CD14-positive monocyte (primary cell): ENCODE measurements around the gene PCID2. TPM values are rescaled to one million over a fixed set of nuclear protein-coding genes. Genes with fewer than 3 reads are reported as not detected.

ENCODE experiments used
- DNase-seq, 3 donors: peaks; one replicate each; pipeline ENCODE4 v3.0.0-alpha.2; 2011 to 2022
- H2AFZ ChIP-seq: 2 replicates; pipeline ENCODE4 v1.6.0; 2012; ENCODE audit warnings: mild to moderate bottlenecking, low read depth, low read length, inconsistent platforms; ENCODE audit not compliant: insufficient read depth, poor library complexity, severe bottlenecking
- H3K27ac ChIP-seq, 2 donors: 1 replicate in 1 of 2; 2 replicates in 1 of 2; pipeline ENCODE4 v1.5.1; 2012 to 2013; ENCODE audit warnings: low read length in 2 of 2, control low read depth in 1 of 2, inconsistent platforms in 1 of 2, low read depth in 1 of 2, mild to moderate bottlenecking in 1 of 2
- H3K27me3 ChIP-seq, 2 donors: one replicate each; pipeline versions ENCODE4 v1.6.0 to v1.6.1; 2011 to 2013; ENCODE audit warnings: low read length in 2 of 2; ENCODE audit not compliant: control insufficient read depth in 2 of 2, insufficient read depth in 2 of 2
- H3K36me3 ChIP-seq, 2 donors: replicated peaks in 1 of 2; 1 replicate in 1 of 2; 2 replicates in 1 of 2; pipeline versions ENCODE4 v1.5.1 to v1.6.1; 2012 to 2013; ENCODE audit warnings: low read length in 2 of 2, control low read depth in 1 of 2, inconsistent platforms in 1 of 2, mild to moderate bottlenecking in 1 of 2; ENCODE audit not compliant: insufficient read depth in 2 of 2, control insufficient read depth in 1 of 2
- H3K4me1 ChIP-seq, 2 donors: 1 replicate in 1 of 2; 2 replicates in 1 of 2; pipeline versions ENCODE4 v1.5.1 to v1.6.1; 2012 to 2013; ENCODE audit warnings: low read length in 2 of 2, control low read depth in 1 of 2, inconsistent platforms in 1 of 2, mild to moderate bottlenecking in 1 of 2, moderate library complexity in 1 of 2; ENCODE audit not compliant: insufficient read depth in 2 of 2, control insufficient read depth in 1 of 2
- H3K4me2 ChIP-seq: replicated peaks from 2 replicates; pipeline ENCODE3; 2012; ENCODE audit warnings: low read length, moderate library complexity, mild to moderate bottlenecking; ENCODE audit not compliant: poor library complexity, severe bottlenecking; ENCODE audit errors: extremely low read depth
- H3K4me3 ChIP-seq, 3 experiments: fragments of 200-600 bp in 1 of 3; sonication (generic) in 1 of 3; replicated peaks in 1 of 3; 1 replicate in 2 of 3; 2 replicates in 1 of 3; pipeline ENCODE4 v1.5.1; 2011 to 2013; ENCODE audit warnings: low read length in 3 of 3, mild to moderate bottlenecking in 3 of 3, control low read depth in 2 of 3, low read depth in 2 of 3, inconsistent platforms in 1 of 3, moderate library complexity in 1 of 3
- H3K79me2 ChIP-seq: 2 replicates; pipeline ENCODE4 v1.6.0; 2012; ENCODE audit warnings: mild to moderate bottlenecking, control low read depth, inconsistent platforms, low read length, moderate library complexity; ENCODE audit not compliant: insufficient read depth
- H3K9ac ChIP-seq: 2 replicates; pipeline ENCODE4 v1.6.0; 2017; ENCODE audit warnings: low read length, mild to moderate bottlenecking; ENCODE audit not compliant: insufficient read depth, poor library complexity, severe bottlenecking
- H3K9me3 ChIP-seq, 2 donors: replicated peaks in 1 of 2; 1 replicate in 1 of 2; 2 replicates in 1 of 2; pipeline versions ENCODE4 v1.5.1 to v1.6.1; 2012 to 2013; ENCODE audit warnings: low read length in 2 of 2, control low read depth in 1 of 2; ENCODE audit not compliant: control insufficient read depth in 1 of 2, insufficient read depth in 1 of 2
- H4K20me1 ChIP-seq: 2 replicates; pipeline ENCODE4 v1.6.0; 2012; ENCODE audit warnings: mild to moderate bottlenecking, low read length, control low read depth, moderate library complexity; ENCODE audit not compliant: insufficient read depth
- H3K27ac Mint-ChIP-seq, 7 donors: one replicate each; pipeline ENCODE4 v1.8.0; 2020; ENCODE audit warnings: mild to moderate bottlenecking in 7 of 7, mixed read lengths in 7 of 7, moderate library complexity in 6 of 7, inconsistent platforms in 2 of 7
- H3K27me3 Mint-ChIP-seq, 3 donors: one replicate each; pipeline ENCODE4 v1.8.0; 2021 to 2022; ENCODE audit warnings: low read depth in 3 of 3, mild to moderate bottlenecking in 3 of 3, mixed read lengths in 3 of 3, moderate library complexity in 3 of 3, inconsistent platforms in 1 of 3
- H3K36me3 Mint-ChIP-seq, 2 donors: one replicate each; pipeline ENCODE4 v1.8.0; 2020; ENCODE audit warnings: mixed read lengths in 2 of 2, inconsistent platforms in 1 of 2, mild to moderate bottlenecking in 1 of 2
- H3K4me1 Mint-ChIP-seq: one replicate; pipeline ENCODE4 v1.8.0; 2020; ENCODE audit warnings: mild to moderate bottlenecking, mixed read lengths
- H3K4me3 Mint-ChIP-seq, 2 donors: one replicate each; pipeline ENCODE4 v1.8.0; 2020; ENCODE audit warnings: mild to moderate bottlenecking in 2 of 2, mixed read lengths in 2 of 2, moderate library complexity in 1 of 2
- H3K9me3 Mint-ChIP-seq, 7 donors: one replicate each; pipeline ENCODE4 v1.8.0; 2020 to 2022; ENCODE audit warnings: mixed read lengths in 7 of 7, mild to moderate bottlenecking in 6 of 7, moderate library complexity in 6 of 7, inconsistent platforms in 2 of 7
- WGBS: methylation state at CpG from one replicate; pipeline ENCODE4 v1.1.5; 2013; ENCODE audit warnings: missing lambda C conversion rate; ENCODE audit not compliant: insufficient coverage; 5-methylcytosine and 5-hydroxymethylcytosine counted together
- intact Hi-C, 2 donors: fragments of 100-400 bp; cut with micrococcal nuclease; formaldehyde crosslinking; loops; one replicate each; pipeline versions ENCODE4 v1.15.0 to v1.15.1; 2023
- polyA plus RNA-seq, 3 donors: library from polyadenylated mRNA; depleted of rRNA in 1 of 3; unstranded in 2 of 3; stranded (reverse) in 1 of 3; fragments of 300-500 nt in 2 of 3; fragments of >200 nt in 1 of 3; fragmentation: Illumina TruSeq in 2 of 3; gene quantifications; 1 replicate in 2 of 3; 2 replicates in 1 of 3; pipeline ENCODE4 v1.2.3, GENCODE V29; 2012 to 2021
- TF ChIP-seq, protein P1 (sequence below): fragments of 200-600 bp; IDR thresholded peaks from one replicate; pipeline ENCODE4 v1.8.0; 2022; ENCODE audit warnings: antibody characterized with exemption, mild to moderate bottlenecking

The PCID2 gene
- polyA plus RNA-seq, 3 donors = 31.5 to 39.8 (median 34.2) TPM

DNA sequence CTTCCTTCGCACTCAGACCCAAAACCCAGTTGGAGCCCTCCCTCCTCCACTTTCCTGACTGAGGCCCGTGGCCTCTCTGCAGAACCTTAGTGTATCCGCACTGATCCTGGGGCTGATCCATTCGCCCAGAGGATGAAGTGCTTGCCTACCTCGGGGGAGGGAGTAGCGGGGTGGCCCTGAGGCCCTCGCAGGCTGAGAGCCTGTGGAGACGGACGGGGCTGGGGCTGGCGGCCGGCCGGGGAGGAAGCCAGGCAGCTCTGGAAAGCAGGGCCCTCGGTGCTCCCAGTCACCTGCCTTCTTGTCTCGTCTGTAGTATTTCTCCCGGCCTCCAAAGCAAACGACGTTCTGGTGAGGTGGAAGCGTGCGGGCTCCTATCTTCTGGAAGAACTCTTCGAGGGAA, 48.8 kb downstream of the PCID2 start:
- H4K20me1 ChIP-seq = no peaks in the 10 kb centered on the region
- no peak overlapping the region for H2AFZ ChIP-seq
- TF ChIP-seq, protein P1, sequence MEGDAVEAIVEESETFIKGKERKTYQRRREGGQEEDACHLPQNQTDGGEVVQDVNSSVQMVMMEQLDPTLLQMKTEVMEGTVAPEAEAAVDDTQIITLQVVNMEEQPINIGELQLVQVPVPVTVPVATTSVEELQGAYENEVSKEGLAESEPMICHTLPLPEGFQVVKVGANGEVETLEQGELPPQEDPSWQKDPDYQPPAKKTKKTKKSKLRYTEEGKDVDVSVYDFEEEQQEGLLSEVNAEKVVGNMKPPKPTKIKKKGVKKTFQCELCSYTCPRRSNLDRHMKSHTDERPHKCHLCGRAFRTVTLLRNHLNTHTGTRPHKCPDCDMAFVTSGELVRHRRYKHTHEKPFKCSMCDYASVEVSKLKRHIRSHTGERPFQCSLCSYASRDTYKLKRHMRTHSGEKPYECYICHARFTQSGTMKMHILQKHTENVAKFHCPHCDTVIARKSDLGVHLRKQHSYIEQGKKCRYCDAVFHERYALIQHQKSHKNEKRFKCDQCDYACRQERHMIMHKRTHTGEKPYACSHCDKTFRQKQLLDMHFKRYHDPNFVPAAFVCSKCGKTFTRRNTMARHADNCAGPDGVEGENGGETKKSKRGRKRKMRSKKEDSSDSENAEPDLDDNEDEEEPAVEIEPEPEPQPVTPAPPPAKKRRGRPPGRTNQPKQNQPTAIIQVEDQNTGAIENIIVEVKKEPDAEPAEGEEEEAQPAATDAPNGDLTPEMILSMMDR = no peak
- peak in 1 of 3 donors; percentile 1 for DNase-seq
- Mint-ChIP-seq H3K9me3 (peaks cover 0 to 16% (median 7%) of the 10 kb centered on the region in 7 donors), H3K27ac (no peak overlapping the region), H3K36me3 (no peaks in the 10 kb centered on the region), H3K4me1 (peaks cover 4% of the 10 kb centered on the region), H3K27me3 (peaks cover 33 to 44% (median 40%) of the 10 kb centered on the region in 3 donors), H3K4me3 (no peak overlapping the region)
- peaks cover 0 to 6% of the 10 kb centered on the region in 2 donors for H3K9me3 ChIP-seq
- H3K27me3 ChIP-seq = peaks cover 0 to 19% of the 10 kb centered on the region in 2 donors
- no peak overlapping the region for H3K27ac ChIP-seq
- peaks cover 1 to 4% of the 10 kb centered on the region in 2 donors for H3K4me1 ChIP-seq
- H3K4me2 ChIP-seq = no peak overlapping the region
- WGBS = 91% methylated on average over 15 of the region's 20 CpGs
- H3K9ac ChIP-seq = no peak overlapping the region
- no peaks in the 10 kb centered on the region for H3K36me3 ChIP-seq
- H3K4me3 ChIP-seq = no peak overlapping the region
- no peaks in the 10 kb centered on the region for H3K79me2 ChIP-seq
- intact Hi-C loops = no loop called here

DNA sequence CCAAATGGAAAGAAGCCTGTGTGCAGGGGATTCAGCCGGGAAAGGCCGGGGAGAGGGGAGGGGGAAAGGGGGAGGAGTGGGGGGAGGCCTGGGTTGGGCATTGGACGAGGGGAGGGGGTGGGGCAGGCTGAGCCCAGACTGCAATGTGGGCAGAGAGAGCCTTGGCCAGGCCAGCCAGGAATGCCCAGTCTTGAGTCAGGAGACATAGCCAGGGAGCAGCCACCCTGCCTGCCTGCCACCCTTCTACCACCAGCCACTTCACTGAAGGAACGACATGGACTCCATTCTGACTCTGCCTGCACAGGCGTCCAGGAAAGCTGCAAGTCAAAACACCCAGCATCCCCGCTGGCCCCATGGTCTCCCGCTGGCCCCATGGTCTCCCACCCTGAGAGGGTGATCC, 49.5 kb downstream of the PCID2 start:
- DNase-seq = peak in 1 of 3 donors; percentile 3
- no peak overlapping the region for H2AFZ ChIP-seq
- H3K36me3 ChIP-seq = no peaks in the 10 kb centered on the region
- WGBS = 93% methylated on average over 3 of the region's 7 CpGs
- H3K4me2 ChIP-seq = no peak overlapping the region
- Mint-ChIP-seq H3K9me3 (peaks cover 0 to 14% (median 7%) of the 10 kb centered on the region in 7 donors), H3K4me1 (peaks cover 8% of the 10 kb centered on the region), H3K27me3 (peaks cover 28 to 38% (median 33%) of the 10 kb centered on the region in 3 donors), H3K4me3 (no peak overlapping the region), H3K36me3 (no peaks in the 10 kb centered on the region), H3K27ac (no peak overlapping the region)
- no peaks in the 10 kb centered on the region for H3K79me2 ChIP-seq
- no peak overlapping the region for H3K27ac ChIP-seq
- H3K4me1 ChIP-seq = peaks cover 6 to 9% of the 10 kb centered on the region in 2 donors
- H3K9ac ChIP-seq = no peak overlapping the region
- H3K27me3 ChIP-seq = peaks cover 0 to 19% of the 10 kb centered on the region in 2 donors
- no peak overlapping the region for H3K4me3 ChIP-seq
- intact Hi-C loops = no loop called here
- peaks cover 0 to 6% of the 10 kb centered on the region in 2 donors for H3K9me3 ChIP-seq
- TF ChIP-seq, protein P1 = no peak
- no peaks in the 10 kb centered on the region for H4K20me1 ChIP-seq
